RWPE1 (cell line): Measurements from ENCODE around the gene DUSP6.

ENCODE experiments used
- CTCF ChIA-PET: fragments of 350-600 bp; sonication (Branson Sonifier 250); formaldehyde crosslinking; extraction: SDS; loops from one replicate; lab custom pipeline; 2021; lab: Yijun Ruan, JAX
- POLR2A ChIA-PET: fragments of 400-600 bp; formaldehyde crosslinking; extraction: SDS; loops from one replicate; lab custom pipeline; 2020; ENCODE audit warnings: antibody characterized with exemption; ENCODE audit not compliant: low non-redundant PET; lab: Yijun Ruan, JAX
- DNase-seq: peaks from one replicate; pipeline ENCODE4 v3.0.0; 2012; ENCODE audit warnings: low spot score
- H3K27ac ChIP-seq: fragments of 450-650 bp; 2 replicates; pipeline ENCODE4 v1.5.1; 2017
- TF ChIP-seq, protein P1 (sequence below): fragments of 450-650 bp; conservative IDR thresholded peaks from 2 replicates; pipeline ENCODE4 v1.5.1; 2017; ENCODE audit warnings: low read depth, mild to moderate bottlenecking

The DUSP6 gene

DNA sequence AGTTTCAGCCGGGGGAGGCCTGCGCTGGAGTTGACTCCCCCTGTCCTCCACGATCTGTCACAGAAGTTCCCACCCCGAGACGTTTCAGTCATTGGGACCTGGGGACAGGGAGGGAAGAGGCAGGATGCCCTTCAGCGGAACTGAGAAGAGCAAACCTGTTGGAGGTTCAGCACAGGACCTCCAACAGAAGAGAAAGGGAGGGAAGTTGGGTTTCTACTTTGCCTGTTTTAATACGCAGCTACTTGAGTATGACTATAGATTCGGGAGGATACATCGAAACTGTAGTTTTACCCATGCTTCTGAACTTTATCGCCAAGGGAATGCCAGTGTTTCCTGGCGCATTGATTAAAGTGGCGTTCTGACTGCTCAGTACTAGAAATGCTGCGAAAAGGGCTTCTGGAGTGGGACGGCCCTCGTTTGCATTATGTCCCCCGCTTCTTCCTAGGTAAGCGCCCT, 2.3 kb upstream of the DUSP6 start:
- H3K27ac ChIP-seq = peak overlapping the region; percentile 100
- TF ChIP-seq, protein P1, sequence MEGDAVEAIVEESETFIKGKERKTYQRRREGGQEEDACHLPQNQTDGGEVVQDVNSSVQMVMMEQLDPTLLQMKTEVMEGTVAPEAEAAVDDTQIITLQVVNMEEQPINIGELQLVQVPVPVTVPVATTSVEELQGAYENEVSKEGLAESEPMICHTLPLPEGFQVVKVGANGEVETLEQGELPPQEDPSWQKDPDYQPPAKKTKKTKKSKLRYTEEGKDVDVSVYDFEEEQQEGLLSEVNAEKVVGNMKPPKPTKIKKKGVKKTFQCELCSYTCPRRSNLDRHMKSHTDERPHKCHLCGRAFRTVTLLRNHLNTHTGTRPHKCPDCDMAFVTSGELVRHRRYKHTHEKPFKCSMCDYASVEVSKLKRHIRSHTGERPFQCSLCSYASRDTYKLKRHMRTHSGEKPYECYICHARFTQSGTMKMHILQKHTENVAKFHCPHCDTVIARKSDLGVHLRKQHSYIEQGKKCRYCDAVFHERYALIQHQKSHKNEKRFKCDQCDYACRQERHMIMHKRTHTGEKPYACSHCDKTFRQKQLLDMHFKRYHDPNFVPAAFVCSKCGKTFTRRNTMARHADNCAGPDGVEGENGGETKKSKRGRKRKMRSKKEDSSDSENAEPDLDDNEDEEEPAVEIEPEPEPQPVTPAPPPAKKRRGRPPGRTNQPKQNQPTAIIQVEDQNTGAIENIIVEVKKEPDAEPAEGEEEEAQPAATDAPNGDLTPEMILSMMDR = no peak
- POLR2A ChIA-PET = no interaction called here
- CTCF ChIA-PET = interaction anchor here (0.9 kb wide), 1 partner anchor 97 kb away, joined by 3 read pairs; no protein-coding TSS in a partner anchor
- DNase-seq = no peak

DNA sequence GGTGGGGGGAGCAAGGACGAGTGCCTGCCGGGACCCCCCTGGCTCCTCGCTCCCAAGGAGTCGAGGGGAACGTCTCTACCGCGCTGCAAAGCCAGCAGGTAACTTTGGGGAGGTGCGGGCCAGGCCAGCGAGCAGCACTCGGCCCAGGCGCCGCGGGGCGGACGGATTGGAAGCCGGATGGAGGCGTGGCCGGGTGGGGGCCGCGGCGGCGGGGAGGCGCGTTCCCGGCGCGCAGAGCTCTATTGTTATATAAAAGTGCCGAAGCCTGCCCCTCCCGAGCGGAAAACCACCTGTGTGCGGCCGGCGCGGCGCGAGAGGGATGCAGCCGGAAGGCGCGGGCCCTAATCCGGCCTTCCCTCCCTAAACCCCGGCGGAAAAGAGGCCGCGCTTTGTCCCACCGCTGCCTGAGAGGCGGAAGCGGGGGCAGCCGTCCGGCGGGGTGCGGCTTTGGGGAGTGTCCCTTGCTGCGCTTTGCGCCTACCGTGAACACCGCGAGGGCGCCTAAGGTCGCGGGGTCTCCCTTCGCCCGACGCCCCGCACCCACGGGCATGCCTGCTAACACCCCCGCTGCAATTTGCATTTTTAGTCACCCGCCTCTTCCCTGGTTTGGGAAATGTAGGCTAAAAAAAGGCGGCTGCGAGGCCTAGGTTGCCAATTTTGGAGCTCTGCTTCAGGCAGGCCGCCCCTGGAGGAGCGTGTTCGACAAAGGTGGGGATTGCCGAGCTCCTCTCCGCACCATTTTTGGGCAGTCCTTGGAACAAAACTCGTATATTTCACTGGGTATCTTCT, 1.7 kb upstream of the DUSP6 start:
- DNase-seq = peak; percentile 83
- POLR2A ChIA-PET = interaction anchor here (0.6 kb wide), 1 partner anchor 160 kb away, joined by 3 read pairs; no protein-coding TSS in a partner anchor
- TF ChIP-seq, protein P1 = no peak
- peak overlapping the region; percentile 100 for H3K27ac ChIP-seq
- CTCF ChIA-PET = interaction anchor here (0.6 to 0.9 kb wide), 3 partner anchors 50 to 330 kb away, joined by 3 to 4 read pairs (median 3); no protein-coding TSS in a partner anchor

DNA sequence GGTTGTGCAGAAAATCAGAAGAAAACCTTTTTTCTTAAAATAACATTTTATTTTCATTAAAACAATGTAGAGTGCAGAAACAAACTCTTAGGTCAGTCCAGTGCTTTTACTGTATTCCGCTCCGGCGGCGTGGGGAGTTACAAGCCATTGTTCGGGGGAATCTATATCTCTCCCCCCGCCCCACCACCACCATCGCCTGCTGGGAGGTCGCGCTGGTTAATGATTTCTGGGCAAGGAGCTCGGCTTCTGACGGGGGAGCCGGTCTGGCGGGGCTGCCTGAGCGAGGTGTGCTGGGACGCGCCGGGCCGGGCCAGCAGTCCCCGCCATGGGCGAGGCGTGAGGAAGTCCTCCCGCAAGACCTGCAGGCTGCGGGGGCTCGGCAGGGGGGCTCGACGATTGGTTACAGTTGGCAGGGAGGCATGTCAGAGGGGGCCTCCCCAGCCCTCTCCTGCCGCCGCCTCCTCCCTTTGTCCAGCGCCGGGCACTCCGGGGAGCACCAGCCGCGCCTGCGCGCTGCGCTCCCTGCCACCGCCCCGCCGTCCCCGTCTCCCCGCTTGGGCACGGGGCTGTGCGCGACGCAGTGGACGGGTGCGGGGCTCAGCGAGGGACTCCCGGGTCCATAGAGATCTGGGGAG, 1.0 kb upstream of the DUSP6 start:
- ChIA-PET CTCF (interaction anchor here (0.6 to 0.7 kb wide), 2 partner anchors 51 to 329 kb away, joined by 3 to 4 read pairs; no protein-coding TSS in a partner anchor), POLR2A (interaction anchor here (0.6 to 1.5 kb wide), 2 partner anchors 18 to 160 kb away, joined by 3 read pairs; no protein-coding TSS in a partner anchor)
- peak; percentile 59 for DNase-seq
- peak overlapping the region; percentile 100 for H3K27ac ChIP-seq
- TF ChIP-seq, protein P1 = no peak

DNA sequence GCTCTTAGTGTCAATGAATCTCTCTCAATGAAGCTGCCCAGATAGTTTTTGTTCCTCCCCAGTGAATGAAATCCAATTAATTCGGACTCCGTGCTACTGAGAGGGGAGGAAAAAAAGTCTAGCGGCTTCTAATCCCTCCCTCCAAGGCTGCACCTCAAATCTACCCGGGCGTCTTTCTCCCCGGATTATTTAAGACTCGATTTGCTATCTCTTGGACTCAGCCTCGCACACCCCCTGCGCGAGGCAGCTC, 134 bp downstream of the DUSP6 start:
- H3K27ac ChIP-seq = peak overlapping the region; percentile 100
- DNase-seq = no peak
- TF ChIP-seq, protein P1 = no peak
- ChIA-PET CTCF (interaction anchor here (0.6 to 1.8 kb wide), 3 partner anchors 58 to 302 kb away, joined by 5 to 14 read pairs (median 5); no protein-coding TSS in a partner anchor), POLR2A (interaction anchor here (0.6 to 2.7 kb wide), 7 partner anchors 19 to 287 kb away, joined by 3 to 9 read pairs (median 3); partner anchors contain the start of gene GALNT4)

DNA sequence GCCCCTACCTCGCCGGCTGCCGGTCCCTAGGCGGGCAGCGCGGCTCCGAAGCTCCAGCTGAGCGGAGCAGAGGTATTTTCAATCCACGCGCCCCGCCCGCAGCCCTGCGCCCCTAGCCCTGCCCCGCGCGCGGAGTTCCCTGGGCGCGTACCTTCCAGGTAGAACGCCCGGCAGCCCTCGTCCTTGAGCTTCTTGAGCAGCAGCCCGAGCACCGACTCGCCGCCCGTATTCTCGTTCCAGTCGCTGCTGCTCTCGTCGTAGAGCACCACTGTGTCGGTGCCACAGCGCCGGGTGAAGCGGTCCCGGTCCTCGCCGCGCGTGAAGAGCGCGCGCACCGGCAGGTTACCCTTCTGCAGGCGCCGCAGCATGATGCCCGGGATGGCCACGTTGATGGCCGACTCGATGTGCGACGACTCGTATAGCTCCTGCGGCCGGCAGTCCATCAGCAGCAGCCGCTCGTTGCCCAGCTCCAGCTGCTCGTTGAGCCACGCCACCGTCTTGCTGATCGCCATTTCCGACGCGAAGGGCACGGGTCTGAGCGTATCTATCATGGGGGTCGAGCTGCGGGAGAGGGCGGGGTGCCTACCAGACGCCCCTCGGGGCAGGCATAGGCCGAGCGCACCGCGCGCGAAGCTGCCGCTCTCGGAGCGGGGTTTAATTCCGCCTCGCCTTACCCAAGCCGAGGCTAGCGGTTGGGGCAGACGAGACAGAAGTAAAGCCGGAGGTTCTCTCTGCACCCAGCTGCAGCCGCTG, 636 bp downstream of the DUSP6 start:
- CTCF ChIA-PET = interaction anchor here (0.6 to 1.8 kb wide), 4 partner anchors 58 to 301 kb away, joined by 3 to 14 read pairs (median 5); no protein-coding TSS in a partner anchor
- no peak for DNase-seq
- H3K27ac ChIP-seq = peak overlapping the region; percentile 100
- TF ChIP-seq, protein P1 = no peak
- POLR2A ChIA-PET = interaction anchor here (0.6 to 2.7 kb wide), 5 partner anchors 19 to 287 kb away, joined by 3 to 9 read pairs (median 4); no protein-coding TSS in a partner anchor
